Measurements from ENCODE around the gene GABRB1.
"Not testable (repeated sequence)": the region's sequence is repeated elsewhere in the genome, so short reads cannot be mapped to it uniquely, and the experiment has no call there.

The GABRB1 gene

DNA sequence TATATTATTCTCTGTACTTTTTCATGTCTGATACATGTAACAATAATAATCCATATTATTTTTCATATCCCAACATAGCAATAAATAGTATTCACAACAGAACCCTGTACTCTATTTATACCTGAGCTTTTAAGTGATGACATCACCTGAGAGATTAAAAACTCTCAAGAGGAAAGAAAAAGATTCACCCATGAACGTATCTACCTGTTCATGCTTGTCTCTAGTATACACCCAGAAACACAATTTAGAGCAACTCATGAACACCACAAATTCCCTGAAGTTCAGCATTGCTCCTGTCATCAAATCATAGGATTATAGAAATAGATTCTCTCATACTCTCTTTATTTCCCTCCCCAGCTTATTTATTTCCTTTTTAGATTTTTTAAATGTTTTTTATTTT, 185.9 kb downstream of the GABRB1 start:
- no peak for DNase-seq

DNA sequence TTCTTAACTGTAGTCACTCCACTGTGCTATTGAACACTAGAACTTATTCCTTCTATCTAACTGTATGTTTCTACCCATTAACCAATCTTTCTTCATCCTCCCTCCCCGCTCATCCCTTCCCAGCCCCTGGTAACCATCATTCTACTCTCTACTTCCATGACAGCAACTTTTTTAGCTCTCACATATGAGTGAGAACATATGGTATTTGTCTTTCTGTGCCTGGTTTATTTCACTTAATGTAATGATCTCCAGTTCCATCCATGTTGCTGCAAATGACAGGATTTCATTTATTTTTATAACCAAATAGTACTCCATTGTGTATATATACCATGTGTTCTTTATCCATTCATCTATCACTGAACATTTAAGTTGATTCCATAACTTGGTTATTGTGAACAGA, 186.5 kb downstream of the GABRB1 start:
- no peak for DNase-seq

DNA sequence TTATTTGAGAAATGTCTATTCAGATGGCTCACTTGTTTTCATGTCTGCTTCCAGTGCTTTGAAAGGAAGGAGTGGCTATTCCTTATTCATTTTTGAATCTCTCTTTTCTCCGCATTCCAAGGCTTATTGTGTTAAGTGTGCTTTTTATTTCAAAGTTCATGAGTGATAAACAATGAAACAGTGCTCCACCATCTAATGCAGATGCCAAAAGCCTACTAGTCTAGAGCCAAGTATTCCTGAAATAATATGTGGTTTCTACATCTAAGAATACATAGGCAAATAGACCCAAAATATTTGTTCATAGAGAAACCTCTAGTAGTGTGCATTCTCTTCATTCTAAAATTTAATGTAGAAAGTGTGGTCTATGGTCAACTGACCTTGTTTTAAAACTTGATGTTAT, 187.3 kb downstream of the GABRB1 start:
- DNase-seq, result no peak

DNA sequence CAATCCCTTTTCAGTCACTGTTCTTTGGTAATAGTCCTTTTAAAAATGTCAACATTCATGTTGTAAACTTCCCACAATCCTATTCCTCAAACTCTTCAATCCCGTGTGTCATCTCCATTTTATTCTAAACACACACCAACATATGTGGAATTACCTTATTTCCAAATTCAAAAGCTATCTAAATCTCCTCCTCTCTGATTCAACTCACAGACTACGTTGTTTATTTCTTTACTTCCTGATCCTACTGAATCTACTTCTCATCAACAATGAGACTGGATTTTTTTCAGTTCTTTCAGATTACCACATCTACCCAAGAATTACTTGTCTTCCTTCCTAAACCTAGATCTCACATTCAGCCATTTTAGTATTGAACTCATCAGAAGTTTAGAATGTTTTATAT, 188.2 kb downstream of the GABRB1 start:
- DNase-seq, result no peak

DNA sequence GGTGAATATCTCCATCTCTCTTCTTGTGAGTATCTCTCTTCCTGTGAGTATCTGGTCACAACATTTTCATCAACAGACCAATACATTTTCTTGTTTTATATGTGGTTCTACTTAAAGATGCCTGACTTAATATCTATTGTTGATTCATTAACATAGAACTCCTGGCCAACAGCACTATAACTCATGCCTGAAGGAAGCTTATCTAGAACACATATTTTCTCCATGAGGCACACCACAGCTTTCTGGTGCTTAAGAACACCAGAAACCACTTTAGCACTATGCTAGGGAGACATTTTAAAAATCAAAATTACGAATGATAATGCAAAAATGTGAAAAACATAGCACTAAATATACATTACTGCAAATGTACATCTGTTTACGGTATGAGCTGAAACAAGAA, 190.4 kb downstream of the GABRB1 start:
- no peak for DNase-seq

DNA sequence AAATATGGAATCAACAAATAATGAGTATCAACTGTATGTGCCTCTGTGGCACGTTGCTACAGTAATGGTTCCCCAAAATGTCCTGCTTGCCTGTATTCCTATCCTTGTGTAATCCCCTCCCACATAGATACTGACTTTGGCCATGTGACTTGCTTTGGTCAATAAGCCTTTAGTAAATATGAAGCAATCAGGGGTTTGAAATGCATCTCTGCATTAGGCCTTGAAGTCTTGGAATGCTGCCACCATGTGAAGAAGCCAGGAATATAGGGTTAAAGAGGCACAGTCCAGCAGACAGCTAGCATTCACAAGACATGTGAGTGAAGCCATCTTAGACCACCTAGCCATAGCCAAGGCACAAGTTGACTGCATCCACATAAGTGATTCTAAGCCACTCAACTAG, 190.9 kb downstream of the GABRB1 start:
- no peak for DNase-seq

DNA sequence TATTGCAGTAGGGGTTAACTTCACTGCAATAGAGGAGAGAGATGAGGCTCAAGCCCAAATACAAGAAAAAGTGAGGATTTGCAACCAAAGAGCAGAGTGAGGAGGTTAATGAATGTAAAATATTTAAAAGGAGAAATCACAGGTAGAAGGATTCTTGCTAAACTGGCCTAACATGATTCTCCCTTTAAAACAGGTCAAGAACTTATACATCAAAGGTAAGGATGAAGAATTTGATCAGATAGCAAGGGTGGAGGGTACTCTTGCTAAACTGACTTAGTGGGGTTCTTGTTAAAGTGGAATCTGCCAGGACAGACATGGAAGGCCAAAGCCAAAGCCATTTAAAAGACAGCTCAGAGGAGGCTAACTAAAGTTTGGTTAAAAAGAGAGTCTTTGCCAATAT, 193.0 kb downstream of the GABRB1 start:
- no peak for DNase-seq

DNA sequence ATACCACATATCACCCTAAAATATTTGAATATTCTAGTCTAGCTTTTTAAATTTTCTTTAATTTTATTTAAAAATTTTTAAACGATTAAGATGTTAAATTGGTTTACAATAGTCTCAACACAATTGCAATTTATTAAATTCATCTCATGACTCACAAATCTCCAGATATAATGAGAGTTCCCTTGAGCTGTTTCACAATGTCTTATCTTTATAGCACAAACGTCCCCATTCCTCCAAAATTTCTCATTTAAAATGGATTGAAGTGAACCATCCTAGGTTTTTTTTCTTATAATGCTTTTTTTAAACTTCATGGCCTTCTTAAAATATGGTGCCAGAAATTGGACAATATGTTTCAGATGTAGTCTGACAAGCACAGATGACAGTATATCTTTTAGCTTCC, 204.4 kb downstream of the GABRB1 start:
- DNase-seq, result no peak

DNA sequence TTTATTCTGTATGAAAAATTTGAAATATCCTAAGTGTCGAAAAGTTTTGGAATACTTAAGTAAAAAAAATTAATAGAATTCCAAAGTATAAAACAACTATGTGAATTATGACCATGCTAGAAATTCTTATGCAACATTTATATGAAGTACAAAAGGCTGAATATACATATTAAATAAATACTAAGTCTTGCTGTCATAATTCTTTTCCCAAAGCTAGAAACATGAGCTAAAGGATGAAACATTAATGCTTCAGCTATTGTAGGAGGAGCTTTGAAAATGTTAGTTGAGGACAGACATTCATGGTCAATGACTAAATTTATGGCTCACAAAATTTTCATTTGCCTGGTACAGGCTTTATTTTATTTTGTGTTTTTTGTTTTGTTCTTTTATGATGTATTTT, 207.3 kb downstream of the GABRB1 start:
- DNase-seq, result no peak

DNA sequence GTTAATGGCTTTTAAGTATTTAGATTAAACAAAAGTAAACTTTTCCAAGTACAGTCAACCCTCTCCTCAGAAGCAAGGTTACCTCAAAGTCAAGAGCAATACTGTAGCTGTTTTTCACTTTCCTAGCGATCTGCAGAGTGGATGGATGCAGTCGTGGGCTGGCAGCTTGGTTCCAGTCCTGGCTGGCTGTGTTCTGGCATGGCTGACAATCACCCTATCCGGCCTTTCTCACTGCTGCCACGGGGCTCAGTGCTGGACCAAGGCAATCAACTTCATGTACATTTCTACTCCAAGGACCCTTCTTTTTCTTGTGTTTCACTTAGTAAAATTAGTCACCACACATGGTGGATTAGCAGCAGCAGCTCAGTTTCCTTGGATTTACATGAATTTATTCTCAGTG, 208.3 kb downstream of the GABRB1 start:
- DNase-seq, result no peak

DNA sequence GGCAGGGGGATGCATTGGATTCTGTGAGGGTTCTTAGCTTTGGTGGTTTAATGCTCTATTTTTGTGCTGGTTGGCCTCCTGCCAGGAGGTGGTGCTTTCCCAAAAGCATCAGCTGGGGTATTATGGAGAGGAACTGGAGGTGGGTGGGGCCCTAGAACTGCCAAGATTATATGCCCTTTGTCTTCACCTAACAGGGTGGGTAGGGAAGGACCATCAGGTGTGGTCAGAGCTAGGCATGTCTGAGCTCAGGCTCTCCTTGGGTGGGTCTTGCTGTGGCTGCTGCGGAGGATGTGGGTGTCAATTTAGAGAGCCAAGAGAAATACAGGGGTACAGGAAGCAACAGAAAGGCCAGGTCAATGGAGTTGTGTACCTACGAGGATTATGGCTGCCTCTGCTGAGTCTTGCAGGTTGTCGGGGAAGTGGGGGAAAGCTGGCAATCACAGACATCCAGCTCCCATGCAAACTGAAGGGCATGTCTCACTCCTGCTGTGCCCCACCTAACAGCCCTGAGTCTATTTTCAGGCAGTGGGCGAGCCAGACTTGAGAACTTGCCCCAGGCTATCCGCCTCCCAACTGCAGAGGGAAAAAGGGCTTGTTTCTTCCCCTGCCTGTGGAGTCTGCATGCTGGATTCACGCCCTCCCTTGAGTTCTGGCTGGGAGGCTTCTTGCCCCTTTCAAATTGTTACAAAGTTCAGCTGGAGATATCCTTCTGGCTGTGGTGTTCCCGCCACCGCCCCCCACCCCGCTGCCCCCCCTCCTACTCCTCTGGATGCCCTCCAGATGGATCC, 220.2 kb downstream of the GABRB1 start:
- no peak for DNase-seq

DNA sequence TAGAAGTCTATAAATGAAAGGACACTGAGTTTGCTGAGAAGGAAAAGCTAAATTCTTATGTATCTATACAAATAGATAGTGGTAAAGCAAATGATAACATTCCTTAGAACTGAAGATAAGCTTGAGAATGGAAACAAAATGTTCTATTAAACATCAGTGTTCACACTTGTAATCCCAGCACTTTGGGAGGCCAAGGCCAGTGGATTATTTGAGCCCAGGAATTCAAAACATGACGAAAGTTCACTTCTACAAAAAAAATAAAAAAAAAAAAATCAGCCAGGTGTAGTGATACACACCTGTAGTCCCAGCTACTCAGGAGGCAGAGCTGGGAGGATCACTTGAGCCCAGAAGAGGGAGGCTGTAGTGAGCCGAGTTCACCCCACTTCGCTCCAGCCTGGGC, 232.4 kb downstream of the GABRB1 start:
- no peak for DNase-seq

DNA sequence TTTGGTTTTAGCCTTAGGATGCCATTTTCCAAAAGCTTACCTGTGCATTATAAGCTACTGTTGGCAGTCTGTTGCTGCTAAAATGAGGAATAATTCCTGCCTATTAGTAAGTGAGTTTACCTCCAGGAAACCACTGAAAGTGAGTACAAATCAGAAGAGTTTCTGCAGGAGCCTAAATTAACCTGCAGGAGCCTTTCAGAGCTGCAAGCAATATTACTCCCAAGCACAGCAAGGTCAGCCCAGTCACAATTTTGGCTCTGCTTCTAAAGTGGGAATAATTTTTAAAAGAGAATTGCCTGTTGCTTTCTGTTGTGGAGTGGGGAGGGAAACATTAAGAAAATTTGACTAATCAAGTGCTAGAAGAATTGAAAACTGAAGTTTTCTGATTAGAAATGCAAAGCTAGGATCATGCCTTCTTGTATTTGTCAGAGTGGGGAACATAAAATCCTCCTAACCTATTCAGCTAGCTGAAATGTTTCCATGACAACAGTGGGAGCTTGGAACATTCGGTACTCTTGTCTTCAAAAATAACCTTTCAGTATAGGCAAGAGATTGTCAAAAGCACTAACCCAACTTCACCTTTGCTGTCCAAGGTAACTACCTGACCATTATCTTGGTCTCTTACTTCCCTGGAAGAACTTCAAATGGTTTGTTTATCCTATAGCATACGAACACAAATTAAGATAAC, 239.0 kb downstream of the GABRB1 start:
- no peak for DNase-seq

DNA sequence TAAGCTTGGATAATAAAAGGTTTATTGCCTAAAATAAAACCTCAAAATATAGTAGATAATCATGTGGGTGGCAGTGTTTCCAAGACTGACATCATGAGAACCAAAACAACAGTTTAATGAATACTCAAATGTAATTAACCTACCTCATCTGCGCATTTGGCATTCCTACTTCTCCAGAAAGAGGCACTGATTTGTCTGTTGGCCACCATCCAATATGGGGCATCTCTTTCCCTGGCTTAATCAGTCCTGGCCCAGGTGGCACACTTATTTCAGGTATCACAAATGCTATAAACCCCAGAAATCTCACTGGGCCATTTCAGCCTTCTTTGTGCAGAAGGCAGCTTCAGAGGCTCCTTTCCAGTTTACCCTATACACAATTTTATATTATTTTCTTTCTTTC, 239.9 kb downstream of the GABRB1 start:
- no peak for DNase-seq

DNA sequence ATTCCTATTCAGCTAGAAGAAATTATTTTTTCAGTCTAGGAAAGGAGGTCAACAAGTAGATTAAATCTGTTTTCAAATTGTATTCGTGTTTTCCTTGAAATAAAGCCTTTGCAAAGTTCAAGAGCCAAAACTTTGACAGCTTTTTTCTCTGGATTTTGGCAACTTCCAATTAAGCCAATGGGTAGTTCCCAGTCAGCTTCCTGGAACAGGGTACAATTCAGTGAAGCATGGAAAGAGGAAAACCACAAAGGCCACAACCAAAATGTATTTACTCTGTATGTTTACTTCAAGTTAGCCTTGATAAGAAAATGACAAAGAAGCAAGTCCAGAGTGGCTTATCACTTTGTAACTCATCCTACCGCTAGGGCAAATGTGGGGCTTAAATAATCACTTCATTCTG, 243.5 kb downstream of the GABRB1 start:
- no peak for DNase-seq

DNA sequence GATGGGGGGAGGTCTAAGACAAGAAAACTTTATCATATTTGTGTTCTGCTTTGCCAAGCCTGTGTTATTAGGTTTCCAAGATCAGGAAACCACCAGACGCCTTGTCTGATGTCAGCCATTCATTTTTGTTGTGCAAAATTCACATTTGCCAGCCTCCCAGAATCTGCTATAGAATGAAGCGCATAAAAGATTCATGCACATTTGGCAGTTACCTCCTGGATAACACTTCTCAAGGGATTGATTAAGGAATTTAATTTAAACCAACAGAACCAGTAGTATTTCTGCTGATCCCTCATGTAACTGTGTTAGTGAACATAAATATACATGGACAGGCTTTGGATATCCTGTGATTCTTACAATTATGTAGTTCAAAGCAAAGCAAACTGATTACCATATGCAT, 244.2 kb downstream of the GABRB1 start:
- no peak for DNase-seq

DNA sequence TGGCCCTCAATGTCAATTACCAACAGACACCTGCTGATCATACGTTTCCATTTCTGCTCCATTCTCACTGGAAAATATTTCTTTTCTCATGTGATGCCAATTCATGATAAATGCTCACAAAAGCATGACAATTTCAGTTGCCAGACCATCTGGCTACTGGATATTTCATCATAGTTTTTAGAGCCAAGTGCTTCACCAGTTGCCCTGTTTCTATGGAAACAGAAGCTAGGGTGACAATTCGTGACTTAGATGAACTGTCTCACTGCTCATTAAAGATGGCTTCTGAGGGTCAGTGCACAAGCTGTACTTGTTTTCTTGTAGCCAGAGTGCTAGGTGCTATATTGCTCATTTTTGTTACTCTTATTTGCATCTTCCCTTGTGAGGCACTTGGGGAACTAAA, 247.3 kb downstream of the GABRB1 start:
- no peak for DNase-seq

DNA sequence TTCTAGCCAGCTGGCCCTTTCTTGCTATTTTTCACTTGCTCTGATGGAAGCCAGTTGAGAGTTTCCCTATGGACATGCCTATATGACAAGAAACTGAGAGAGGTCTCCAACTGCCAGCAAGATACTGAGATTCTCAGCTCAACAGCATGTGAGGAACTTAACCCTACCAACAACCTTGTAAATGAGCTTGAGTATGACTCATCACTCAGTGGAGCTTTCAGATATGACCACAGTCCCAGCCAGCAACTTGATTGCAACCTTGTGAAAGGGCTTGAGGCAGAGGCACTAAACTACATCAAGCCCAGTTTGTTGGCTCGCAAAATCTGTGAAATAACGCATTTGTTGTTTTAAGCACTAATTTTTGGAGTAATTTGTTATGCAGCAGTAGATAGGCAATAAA, 256.4 kb downstream of the GABRB1 start:
- DNase-seq, result no peak

DNA sequence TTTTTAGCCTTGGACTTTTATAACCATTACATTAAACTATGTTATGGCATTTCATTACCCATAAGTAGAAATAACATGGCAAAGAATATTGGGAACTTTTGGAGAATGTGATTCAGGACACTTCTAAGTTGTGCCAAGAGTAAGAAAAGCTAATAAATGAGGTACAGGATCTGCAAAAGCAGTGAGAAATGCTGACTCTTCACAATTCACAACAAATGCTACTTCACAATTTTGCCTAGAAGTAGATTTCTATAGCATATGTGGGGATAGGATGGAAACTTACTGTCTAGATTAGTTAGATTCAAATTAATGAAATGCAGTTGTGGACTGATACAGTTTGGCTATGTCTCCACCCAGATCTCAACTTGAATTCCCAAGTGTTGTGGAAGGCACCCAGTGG, 258.4 kb downstream of the GABRB1 start:
- no peak for DNase-seq

DNA sequence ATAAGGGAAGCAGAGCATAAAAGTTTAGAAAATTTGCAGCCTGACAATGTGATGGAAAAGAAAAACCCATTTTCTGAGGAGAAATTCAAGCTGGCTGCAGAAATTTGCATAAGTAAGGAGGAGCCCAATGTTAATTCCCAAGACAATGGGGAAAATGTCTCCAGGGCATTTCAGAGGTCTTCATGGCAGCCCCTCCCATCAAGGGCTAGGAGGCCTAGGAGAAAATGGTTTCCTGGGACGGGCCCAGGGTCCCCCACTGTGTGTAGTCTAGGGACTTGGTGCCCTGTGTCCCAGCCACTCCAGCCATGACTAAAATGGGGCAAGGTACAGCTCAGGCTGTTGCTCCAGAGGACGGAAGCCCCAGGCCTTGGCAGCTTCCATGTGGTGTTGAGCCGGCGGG, 259.5 kb downstream of the GABRB1 start:
- DNase-seq, result not testable (repeated sequence)

DNA sequence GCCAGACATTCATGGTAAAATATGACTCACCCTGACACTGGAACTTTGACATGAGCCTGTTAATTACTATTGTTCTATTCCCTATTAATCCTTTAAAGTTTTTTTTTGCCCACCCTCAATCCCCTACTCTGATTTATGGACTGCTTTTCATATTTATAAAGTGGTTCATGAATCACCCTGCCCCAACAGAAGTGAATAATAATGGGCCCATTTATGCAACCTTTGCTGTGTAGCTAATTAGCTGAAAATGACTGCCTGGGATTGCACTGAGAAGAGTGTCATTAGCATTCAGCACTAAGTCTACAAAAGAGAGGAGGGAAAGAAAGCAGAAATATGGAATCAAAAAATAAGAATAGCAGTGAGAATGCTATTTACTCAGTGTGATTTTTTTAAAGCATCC, 277.8 kb downstream of the GABRB1 start:
- no peak for DNase-seq

DNA sequence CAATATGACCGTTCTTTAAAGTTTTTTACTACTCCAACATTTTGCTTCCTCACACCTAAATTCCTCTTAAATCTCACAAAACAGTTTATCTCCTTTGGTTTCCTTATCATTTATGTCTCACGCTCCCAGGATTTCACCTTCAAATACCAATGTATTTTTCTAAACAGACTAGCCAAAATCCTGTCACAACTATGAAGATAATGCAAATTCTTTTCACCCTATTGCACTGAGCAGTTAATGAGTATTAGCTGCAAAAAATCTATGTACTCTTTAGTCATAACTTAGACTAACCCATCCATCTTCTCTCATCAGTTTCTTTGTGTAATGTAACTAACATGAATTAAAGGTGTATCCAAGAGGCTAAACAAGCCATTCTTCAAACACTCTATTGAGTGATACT, 280.8 kb downstream of the GABRB1 start:
- DNase-seq, result no peak

DNA sequence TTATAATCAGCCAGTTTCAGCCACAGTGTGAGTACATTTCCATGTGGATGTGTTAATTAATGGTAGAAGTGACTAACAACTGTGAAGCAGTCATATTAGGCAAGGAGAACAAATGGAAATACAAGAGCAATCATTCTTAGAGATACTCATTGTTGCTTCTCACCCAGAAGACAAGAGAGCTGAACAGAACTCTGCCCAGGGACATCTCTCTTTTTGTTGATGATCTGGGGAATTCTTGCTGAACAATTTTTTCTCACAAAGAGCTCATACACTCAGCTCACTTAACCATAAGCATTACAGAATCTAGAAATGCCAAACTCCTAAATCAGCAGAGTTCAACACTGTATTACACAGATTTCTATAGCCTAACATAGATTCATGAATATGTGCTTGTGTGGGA, 282.0 kb downstream of the GABRB1 start:
- no peak for DNase-seq

DNA sequence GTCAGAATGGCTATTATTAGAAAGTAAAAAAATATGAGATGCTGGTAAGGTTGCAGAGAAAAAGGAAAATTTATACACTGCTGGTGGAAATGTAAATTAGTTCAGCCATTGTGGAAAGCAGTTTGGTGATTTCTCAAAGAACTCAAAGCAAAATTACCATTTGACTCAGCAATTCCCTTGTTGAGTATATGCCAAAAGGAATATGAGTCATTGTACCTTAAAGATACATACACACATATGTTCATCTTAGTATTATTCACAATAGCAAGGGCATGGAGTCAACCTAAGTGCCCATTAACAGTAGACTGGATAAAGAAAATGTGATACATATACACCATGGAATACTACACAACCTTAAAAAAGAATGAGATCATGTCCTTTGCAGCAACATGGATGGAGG, 284.0 kb downstream of the GABRB1 start:
- no peak for DNase-seq

DNA sequence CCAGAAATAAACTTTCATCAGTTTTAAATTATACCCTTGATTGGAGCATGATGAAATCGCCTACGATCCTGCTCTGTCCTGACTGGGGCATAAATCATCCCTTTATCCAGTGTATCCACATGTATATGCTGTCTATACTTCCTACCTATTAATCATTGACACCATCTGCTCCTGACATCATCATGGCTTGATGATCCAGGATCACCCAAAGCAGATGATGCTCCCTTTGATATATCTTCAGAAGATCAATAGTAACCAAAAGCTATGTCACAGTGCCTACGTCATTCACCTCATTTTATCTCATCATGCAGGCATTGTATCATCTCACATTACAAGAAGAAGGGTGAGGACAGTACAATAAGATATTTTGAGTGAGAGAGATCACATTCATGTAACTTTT, 294.7 kb downstream of the GABRB1 start:
- no peak for DNase-seq
